Left ventricle myocardium superior (tissue), 1 donor: ENCODE measurements around the gene ROBO2. TPM values are rescaled to one million over a fixed set of nuclear protein-coding genes. Genes with fewer than 3 reads are reported as not detected.

ENCODE experiments used
- ATAC-seq: fragments of 200-7000 bp; cut with Tn5 transposase; one replicate; pipeline ENCODE4 v1.9.1; 2020; ENCODE audit warnings: mild to moderate bottlenecking, moderate library complexity
- DNase-seq: peaks from one replicate; pipeline ENCODE4 v3.0.0-alpha.2; 2020
- intact Hi-C: fragments of 100-400 bp; cut with micrococcal nuclease; formaldehyde crosslinking; loops from one replicate; pipeline ENCODE4 v1.11.0; 2022
- total RNA-seq: library from RNA; stranded (reverse); fragmentation: NEBNext Ultra II Directional; extraction: Animal tissue kit (Norgen Biotek cat#: 25700); gene quantifications from one replicate; pipeline ENCODE4 v1.2.1, GENCODE V29; 2021
- donor health status: DM: no; HTN: yes; CAD: no; lungs with severe emphysema.

ROBO2 gene
- total RNA-seq, 1 donor from 2014 or later = 0.17 TPM

- intact Hi-C loops = no loop called here
- ATAC-seq (no peak), DNase-seq (no peak)
These were observed 11.7 kb downstream of the ROBO2 start for GRCh38 chr3:77051591-77051990.

- DNase-seq = no peak
- intact Hi-C loops = no loop called here
- ATAC-seq = no peak
These were observed 12.2 kb downstream of the ROBO2 start for GRCh38 chr3:77052051-77052501.

- no peak for DNase-seq
- intact Hi-C loops = no loop called here
- no peak for ATAC-seq
These were observed 13.1 kb downstream of the ROBO2 start for GRCh38 chr3:77052733-77053670.

- no peak for ATAC-seq
- intact Hi-C loops = no loop called here
These were observed 13.9 kb downstream of the ROBO2 start for GRCh38 chr3:77053795-77054194.

GRCh38 chr3:77055841-77056341 lies 16.0 kb downstream of the ROBO2 start:
- no peak for DNase-seq
- intact Hi-C loops = no loop called here
- ATAC-seq = no peak

More at GRCh38 chr3:77053795-77054194, 13.9 kb downstream of the ROBO2 start:
- DNase-seq = no peak

GRCh38 chr3:77059354-77059753 lies 19.5 kb downstream of the ROBO2 start:
- ATAC-seq (no peak), DNase-seq (no peak)
- intact Hi-C loops = no loop called here

DNA sequence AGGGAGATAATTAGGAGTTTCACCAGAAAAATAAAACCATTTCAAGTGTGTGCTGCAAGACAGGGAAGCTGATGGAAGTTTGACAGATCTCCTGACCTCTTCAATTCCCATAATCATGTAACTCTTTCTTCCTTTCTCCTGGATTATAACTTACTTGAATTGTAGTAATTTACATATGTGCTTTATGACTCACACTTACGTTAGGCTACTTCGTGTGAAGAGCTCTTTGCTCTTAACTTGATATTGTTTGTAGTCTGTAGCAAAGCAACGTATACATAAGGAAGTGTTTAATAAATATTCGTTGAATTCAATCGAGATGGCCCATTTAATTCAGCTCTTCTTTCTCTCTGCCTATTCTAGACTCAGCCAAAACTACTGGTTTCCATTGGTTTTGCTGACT lies 23.5 kb downstream of the ROBO2 start:
- DNase-seq (no peak), ATAC-seq (no peak)
- intact Hi-C loops = no loop called here

DNA sequence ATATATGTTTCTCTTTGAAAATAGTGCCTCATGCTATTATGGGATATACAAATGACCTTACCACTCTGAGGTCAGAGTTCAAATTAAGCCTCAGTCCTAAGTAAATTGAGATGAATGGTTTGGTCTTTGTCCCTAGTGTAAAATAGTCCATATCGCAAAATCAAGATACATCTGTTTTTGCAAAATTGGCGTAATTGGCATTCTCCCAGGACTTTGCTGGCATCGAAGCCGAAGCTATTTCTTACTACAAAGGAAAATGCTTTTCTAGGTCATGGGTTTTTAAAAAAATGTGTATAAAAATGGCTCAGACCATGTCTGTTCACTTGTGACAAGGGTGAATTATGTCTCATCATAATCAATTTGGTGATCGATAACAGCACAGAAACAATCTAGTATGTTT lies 25.9 kb downstream of the ROBO2 start:
- intact Hi-C loops = no loop called here
- DNase-seq (no peak), ATAC-seq (no peak)

- intact Hi-C loops = no loop called here
- ATAC-seq (no peak), DNase-seq (no peak)
These were observed 26.9 kb downstream of the ROBO2 start for GRCh38 chr3:77066829-77067228.

DNA sequence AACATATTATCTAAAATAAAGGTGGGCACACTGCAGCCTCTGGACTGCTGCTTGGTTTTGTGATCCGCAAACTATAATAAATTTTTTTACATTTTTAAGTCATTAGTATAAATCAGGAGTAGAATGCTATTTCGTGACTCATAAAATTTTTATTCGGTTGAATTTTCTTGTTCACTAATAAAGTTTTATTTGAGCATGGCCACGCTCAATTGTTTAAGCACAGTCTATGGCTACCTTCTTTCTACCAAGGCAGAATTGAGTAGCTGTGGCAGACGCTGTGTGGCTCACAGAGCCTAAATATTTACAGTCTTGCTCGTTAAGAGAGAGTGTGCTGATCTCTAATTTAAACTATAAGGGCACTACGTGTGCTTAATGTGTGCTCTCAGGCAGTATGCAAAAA lies 28.9 kb downstream of the ROBO2 start:
- intact Hi-C loops = no loop called here
- DNase-seq (no peak), ATAC-seq (no peak)

GRCh38 chr3:77071364-77071763 lies 31.5 kb downstream of the ROBO2 start:
- intact Hi-C loops = no loop called here
- ATAC-seq (no peak), DNase-seq (no peak)

DNA sequence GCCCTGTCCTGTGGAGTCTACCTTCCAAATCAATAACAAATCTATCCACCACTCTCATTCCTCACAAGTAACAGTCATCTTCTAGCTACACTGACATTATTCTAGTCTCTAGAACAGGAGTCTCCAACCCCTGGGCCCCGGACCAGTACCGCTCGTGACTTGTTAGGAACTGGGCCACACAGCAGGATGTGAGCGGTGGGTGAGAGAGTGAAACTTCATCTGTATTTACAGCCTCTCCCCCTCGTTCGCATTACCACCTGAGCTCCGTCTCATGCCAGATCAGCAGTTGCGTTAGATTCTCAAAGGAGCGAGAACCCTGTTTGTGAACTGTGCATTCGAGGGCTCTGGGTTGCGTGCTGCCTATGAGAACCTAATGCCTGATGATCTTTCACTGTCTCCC lies 31.9 kb downstream of the ROBO2 start:
- ATAC-seq (no peak), DNase-seq (no peak)
- intact Hi-C loops = no loop called here

- intact Hi-C loops = no loop called here
These were observed 32.3 kb downstream of the ROBO2 start for GRCh38 chr3:77072232-77072631.

DNA sequence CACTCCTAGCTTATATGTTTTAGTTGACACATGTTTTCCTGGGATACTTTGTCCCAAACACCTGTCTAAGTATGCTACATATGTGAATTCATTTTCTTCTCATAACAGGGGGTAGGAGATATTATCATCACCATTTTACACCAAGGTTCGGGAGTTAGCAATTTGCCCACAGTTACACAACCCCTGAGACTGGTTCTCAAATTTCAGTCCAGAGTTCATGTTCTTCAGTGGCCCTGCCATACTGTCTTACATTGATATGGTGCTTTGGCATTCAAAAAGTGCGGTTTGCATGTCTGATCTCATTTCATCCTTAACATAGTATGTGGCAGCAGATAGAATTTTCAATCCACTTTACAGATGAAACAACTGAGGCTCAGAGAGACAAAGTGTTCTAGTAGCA lies 38.4 kb downstream of the ROBO2 start:
- DNase-seq (no peak), ATAC-seq (no peak)
- intact Hi-C loops = no loop called here

More at GRCh38 chr3:77072232-77072631, 32.3 kb downstream of the ROBO2 start:
- DNase-seq (no peak), ATAC-seq (no peak)

GRCh38 chr3:77079988-77080610 lies 40.2 kb downstream of the ROBO2 start:
- no peak for ATAC-seq
- DNase-seq = no peak
- intact Hi-C loops = no loop called here

GRCh38 chr3:77081240-77081661 lies 41.4 kb downstream of the ROBO2 start:
- DNase-seq (peak; percentile 51), ATAC-seq (peak; percentile 91)

GRCh38 chr3:77084511-77084910 lies 44.6 kb downstream of the ROBO2 start:
- ATAC-seq (no peak), DNase-seq (no peak)
- intact Hi-C loops = no loop called here

More at GRCh38 chr3:77081240-77081661, 41.4 kb downstream of the ROBO2 start:
- intact Hi-C loops = no loop called here

- intact Hi-C loops = no loop called here
- ATAC-seq (no peak), DNase-seq (no peak)
These were observed 46.5 kb downstream of the ROBO2 start for GRCh38 chr3:77086408-77086807.

DNA sequence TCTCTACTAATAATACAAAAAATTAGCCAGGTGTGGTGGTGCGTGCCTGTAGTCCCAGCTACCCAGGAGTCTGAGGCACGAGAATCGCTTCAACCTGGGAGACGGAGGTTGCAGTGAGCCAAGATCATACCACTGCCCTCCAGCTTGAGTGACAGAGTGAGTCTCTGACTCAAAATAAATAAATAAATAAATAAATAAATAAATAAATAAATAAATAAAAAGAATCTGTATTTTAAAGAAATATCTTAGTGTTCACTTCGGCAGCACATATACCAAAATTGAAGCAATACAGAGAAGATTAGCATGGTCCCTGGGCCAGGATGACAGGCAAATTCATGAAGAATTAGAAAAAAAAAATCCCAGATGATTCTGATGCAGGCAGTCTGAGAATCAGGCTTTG lies 51.9 kb downstream of the ROBO2 start:
- DNase-seq (no peak), ATAC-seq (no peak)
- intact Hi-C loops = no loop called here

DNA sequence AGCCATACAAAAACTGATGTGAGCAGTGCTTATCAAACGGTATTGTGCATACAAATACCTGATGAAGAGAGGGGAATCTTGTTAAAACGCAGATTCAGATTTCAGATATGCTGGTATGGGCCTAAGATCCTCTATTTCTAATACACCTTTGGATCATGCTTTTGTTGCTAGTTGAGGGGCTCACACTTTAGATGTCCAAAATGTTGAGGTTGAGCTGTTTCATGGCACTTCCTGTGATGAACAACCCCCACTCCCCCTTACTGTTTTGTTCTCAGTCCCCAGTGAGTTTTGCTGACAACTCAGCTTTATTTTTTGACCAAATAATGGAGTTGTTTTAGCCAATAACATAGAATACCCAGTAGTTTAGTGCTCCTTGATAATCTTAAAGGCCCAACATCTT lies 53.2 kb downstream of the ROBO2 start:
- intact Hi-C loops = no loop called here
- ATAC-seq (no peak), DNase-seq (no peak)
